H1 (cell line): ENCODE data around the gene GLG1. TPM values are rescaled to one million over a fixed set of nuclear protein-coding genes. Genes with fewer than 3 reads are reported as not detected.
"Not testable (repeated sequence)": the region's sequence is repeated elsewhere in the genome, so short reads cannot be mapped to it uniquely, and the experiment has no call there.

Source experiments
- CTCF ChIA-PET: fragments of 300-600 bp; sonication (Branson Sonifier 250); formaldehyde crosslinking; loops from one replicate; lab custom pipeline; 2021; ENCODE audit not compliant: partially characterized antibody; lab: Charles Lee
- POLR2A ChIA-PET: fragments of 300-600 bp; sonication (Branson Sonifier 250); formaldehyde crosslinking; loops from one replicate; lab custom pipeline; 2021; ENCODE audit warnings: inconsistent platforms; ENCODE audit not compliant: partially characterized antibody; lab: Charles Lee
- DNase-seq, 2 experiments: peaks; one replicate each; pipeline versions ENCODE4 v3.0.0 to v3.0.0-alpha.2; 2010 to 2022; ENCODE audit warnings: low spot score in 2 of 2, low read depth in 1 of 2, mixed read lengths in 1 of 2
- FAIRE-seq: peaks from 2 replicates; lab custom pipeline; 2011; peaks lifted over from hg19 to GRCh38; lab: Jason Lieb, UNC
- H2AFZ ChIP-seq: 2 replicates; pipeline ENCODE4 v1.8.1; 2012; ENCODE audit warnings: low read length, inconsistent platforms
- H2AK5ac ChIP-seq: 2 replicates; pipeline ENCODE4 v1.6.1; 2013; ENCODE audit warnings: low read depth, low read length
- H2BK120ac ChIP-seq: replicated peaks from 2 replicates; pipeline ENCODE3; 2013; ENCODE audit warnings: low read depth, low read length, inconsistent platforms
- H2BK12ac ChIP-seq: 2 replicates; pipeline ENCODE4 v1.6.1; 2013; ENCODE audit warnings: low read depth, low read length
- H2BK15ac ChIP-seq: 2 replicates; pipeline ENCODE4 v1.6.1; 2013; ENCODE audit warnings: low read length
- H2BK20ac ChIP-seq: 2 replicates; pipeline ENCODE4 v1.6.1; 2013; ENCODE audit warnings: low read length
- H2BK5ac ChIP-seq: 2 replicates; pipeline ENCODE4 v1.6.1; 2013; ENCODE audit warnings: low read depth, low read length
- H3K14ac ChIP-seq: 2 replicates; pipeline ENCODE4 v1.6.1; 2013; ENCODE audit warnings: inconsistent platforms; ENCODE audit not compliant: insufficient read length
- H3K18ac ChIP-seq: 2 replicates; pipeline ENCODE4 v1.6.1; 2013; ENCODE audit warnings: low read length; ENCODE audit errors: extremely low read depth
- H3K23ac ChIP-seq: 2 replicates; pipeline ENCODE4 v1.6.1; 2013; ENCODE audit warnings: inconsistent platforms; ENCODE audit not compliant: insufficient read length
- H3K23me2 ChIP-seq: 2 replicates; pipeline ENCODE4 v1.6.1; 2013; ENCODE audit warnings: low read depth, low read length
- H3K27ac ChIP-seq: 2 replicates; pipeline ENCODE4 v1.6.1; 2011; ENCODE audit warnings: low read depth, low read length, inconsistent platforms
- H3K27me3 ChIP-seq, 4 experiments: replicated peaks in 1 of 4; 1 replicate in 1 of 4; 2 replicates in 3 of 4; pipeline versions ENCODE4 v1.6.1 to v1.8.1; 2011 to 2013; ENCODE audit warnings: low read length in 3 of 4, mild to moderate bottlenecking in 3 of 4, inconsistent platforms in 2 of 4, mixed read lengths in 2 of 4, moderate library complexity in 1 of 4; ENCODE audit not compliant: control insufficient read depth in 3 of 4, insufficient read depth in 3 of 4; ENCODE audit errors: extremely low read depth in 1 of 4
- H3K36me3 ChIP-seq, 4 experiments: 2 replicates each; pipeline versions ENCODE4 v1.6.1 to v1.8.1; 2011 to 2013; ENCODE audit warnings: mild to moderate bottlenecking in 4 of 4, low read length in 3 of 4, moderate library complexity in 2 of 4, control low read depth in 1 of 4, inconsistent platforms in 1 of 4; ENCODE audit not compliant: insufficient read depth in 4 of 4, control insufficient read depth in 2 of 4
- H3K4ac ChIP-seq: replicated peaks from 2 replicates; pipeline ENCODE3; 2013; ENCODE audit warnings: low read length, low read depth, mixed read lengths, inconsistent platforms; ENCODE audit not compliant: insufficient read length
- H3K4me1 ChIP-seq, 4 experiments: replicated peaks in 1 of 4; 1 replicate in 1 of 4; 2 replicates in 3 of 4; pipeline versions ENCODE4 v1.6.1 to v1.8.1; 2011 to 2013; ENCODE audit warnings: low read length in 3 of 4, inconsistent platforms in 2 of 4, mixed read lengths in 1 of 4; ENCODE audit not compliant: insufficient read depth in 4 of 4, control insufficient read depth in 3 of 4
- H3K4me2 ChIP-seq, 2 experiments: 2 replicates each; pipeline versions ENCODE4 v1.6.1 to v1.8.1; 2011 to 2013; ENCODE audit warnings: low read depth in 2 of 2, low read length in 2 of 2, control low read depth in 1 of 2, inconsistent platforms in 1 of 2, mild to moderate bottlenecking in 1 of 2; ENCODE audit not compliant: insufficient read depth in 1 of 2
- H3K4me3 ChIP-seq, 4 experiments: fragments of 200-600, 300-600 bp in 1 of 4; sonication (generic), shearing (Covaris generic), sonication (Bioruptor Twin) in 1 of 4; 2 replicates each; pipeline versions ENCODE4 v1.5.1 to v1.8.1; 2011 to 2016; ENCODE audit warnings: low read length in 4 of 4, low read depth in 3 of 4, control low read depth in 2 of 4, inconsistent platforms in 2 of 4, mild to moderate bottlenecking in 2 of 4, mixed read lengths in 1 of 4, moderate library complexity in 1 of 4; ENCODE audit not compliant: insufficient read depth in 2 of 4; ENCODE audit errors: extremely low read depth in 1 of 4
- H3K56ac ChIP-seq: replicated peaks from 2 replicates; pipeline ENCODE3; 2013; ENCODE audit warnings: low read depth, mild to moderate bottlenecking, mixed read lengths, low read length, inconsistent platforms; ENCODE audit not compliant: insufficient read length
- H3K79me1 ChIP-seq: 2 replicates; pipeline ENCODE4 v1.6.1; 2013; ENCODE audit warnings: low read depth, low read length, control low read depth
- H3K79me2 ChIP-seq, 2 experiments: 2 replicates each; pipeline versions ENCODE4 v1.6.1 to v1.8.1; 2012 to 2013; ENCODE audit warnings: low read length in 2 of 2, mild to moderate bottlenecking in 2 of 2, inconsistent platforms in 1 of 2; ENCODE audit not compliant: insufficient read depth in 2 of 2, control insufficient read depth in 1 of 2
- H3K9ac ChIP-seq, 4 experiments: replicated peaks in 1 of 4; 1 replicate in 1 of 4; 2 replicates in 3 of 4; pipeline versions ENCODE4 v1.6.1 to v1.8.1; 2011 to 2013; ENCODE audit warnings: low read depth in 3 of 4, low read length in 3 of 4, control low read depth in 2 of 4, mild to moderate bottlenecking in 2 of 4, moderate library complexity in 2 of 4, inconsistent platforms in 1 of 4; ENCODE audit errors: extremely low read depth in 1 of 4
- H3K9me3 ChIP-seq, 2 experiments: 2 replicates each; pipeline versions ENCODE4 v1.6.1 to v1.8.1; 2012 to 2013; ENCODE audit warnings: mild to moderate bottlenecking in 2 of 2, moderate library complexity in 2 of 2, control low read depth in 1 of 2, inconsistent platforms in 1 of 2, low read depth in 1 of 2, low read length in 1 of 2, mixed read lengths in 1 of 2; ENCODE audit not compliant: insufficient read depth in 2 of 2
- H4K20me1 ChIP-seq, 2 experiments: replicated peaks in 1 of 2; 2 replicates each; pipeline versions ENCODE3 to v1.8.1; 2011 to 2013; ENCODE audit warnings: inconsistent platforms in 2 of 2, low read length in 2 of 2, mild to moderate bottlenecking in 1 of 2; ENCODE audit not compliant: insufficient read depth in 2 of 2, control insufficient read depth in 1 of 2
- H4K5ac ChIP-seq: 2 replicates; pipeline ENCODE4 v1.6.1; 2013; ENCODE audit warnings: low read length, low read depth, mixed read lengths, inconsistent platforms; ENCODE audit not compliant: insufficient read length
- H4K8ac ChIP-seq: 2 replicates; pipeline ENCODE4 v1.8.0; 2013; ENCODE audit warnings: mild to moderate bottlenecking, moderate library complexity, low read length, inconsistent platforms; ENCODE audit not compliant: insufficient read depth; ENCODE audit errors: extremely low read depth
- H4K91ac ChIP-seq: replicated peaks from 2 replicates; pipeline ENCODE3; 2013; ENCODE audit warnings: low read length, mixed read lengths, inconsistent platforms; ENCODE audit not compliant: insufficient read length
- KDM4A ChIP-seq: IDR thresholded peaks from one replicate; pipeline ENCODE4 v1.7.1; 2012; ENCODE audit warnings: low read depth, mild to moderate bottlenecking, moderate library complexity, low read length, inconsistent platforms; ENCODE audit not compliant: severe bottlenecking
- TAF1 ChIP-seq: IDR thresholded peaks from 2 replicates; pipeline ENCODE4 v1.6.1; 2011; ENCODE audit warnings: mild to moderate bottlenecking, low read depth, low read length
- WGBS, 2 experiments: shearing (Covaris generic) in 1 of 2; methylation state at CpG; one replicate each; pipeline versions ENCODE4 v1.1.6 to v1.1.7; 2013 to 2015; ENCODE audit warnings: low lambda C conversion rate in 2 of 2, mixed read lengths in 2 of 2, inconsistent platforms in 1 of 2, low coverage in 1 of 2, missing lambda C conversion rate in 1 of 2; ENCODE audit not compliant: insufficient replicate concordance in 2 of 2, insufficient coverage in 1 of 2, insufficient read length in 1 of 2; ENCODE audit errors: extremely low coverage in 1 of 2, missing lambda C conversion rate in 1 of 2; 5-methylcytosine and 5-hydroxymethylcytosine counted together
- polyA plus RNA-seq, 7 experiments: library from polyadenylated mRNA; depleted of rRNA in 3 of 7; stranded (reverse) in 5 of 7; unstranded in 2 of 7; fragments of >200 nt in 5 of 7; fragments of 200-250 nt in 2 of 7; gene quantifications; 1 replicate in 5 of 7; 2 replicates in 1 of 7; 4 replicates in 1 of 7; pipeline versions ENCODE4 v1.2.1 to v1.2.3, GENCODE V29; 2011 to 2013; ENCODE audit warnings: missing spikeins in 2 of 7, mixed read lengths in 2 of 7
- total RNA-seq: library from RNA; stranded (reverse); fragmentation: NEBNext Ultra II Directional; extraction: Animal tissue kit (Norgen Biotek cat#: 25700); gene quantifications from 2 replicates; pipeline ENCODE4 v1.2.1, GENCODE V29; 2021
- TF ChIP-seq, protein P1 (sequence below): IDR thresholded peaks from 2 replicates; pipeline ENCODE4 v1.6.1; 2012; ENCODE audit warnings: inconsistent platforms

The GLG1 gene
- total and polyA plus RNA-seq, 2 of the 8 experiments (the other 6 are each of a cell fraction or from before 2014, with no cell fraction given) = 53.4 to 139 TPM

DNA sequence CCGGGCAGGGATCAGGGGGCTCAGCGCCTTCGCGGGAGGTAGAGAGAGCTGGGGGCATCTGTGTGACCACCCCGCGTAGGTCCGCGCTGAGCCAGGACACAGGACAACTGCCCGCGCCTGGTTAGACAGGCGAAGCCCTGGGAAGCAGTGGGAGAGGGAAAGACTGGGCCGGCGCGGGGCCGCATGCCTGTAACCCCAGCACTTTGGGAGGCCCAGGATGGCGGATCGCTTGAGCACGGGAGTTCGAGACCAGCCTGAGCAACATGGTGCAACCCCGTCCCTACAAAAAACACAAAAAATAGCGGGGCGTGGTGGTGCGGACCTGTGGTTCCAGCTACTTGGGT is 199.6 kb downstream of the GLG1 start:
- H4K5ac ChIP-seq, H2AFZ ChIP-seq, H2BK12ac ChIP-seq, H2AK5ac ChIP-seq, H3K23ac ChIP-seq, FAIRE-seq, H3K9me3 ChIP-seq, H2BK15ac ChIP-seq, H3K27ac ChIP-seq, H2BK120ac ChIP-seq, H3K36me3 ChIP-seq, H3K56ac ChIP-seq, H3K27me3 ChIP-seq, H3K14ac ChIP-seq, H4K20me1 ChIP-seq, H3K4ac ChIP-seq, H3K9ac ChIP-seq, H2BK5ac ChIP-seq, H4K91ac ChIP-seq, H2BK20ac ChIP-seq, H3K79me1 ChIP-seq, H3K4me1 ChIP-seq, H3K23me2 ChIP-seq, POLR2A ChIA-PET, H3K79me2 ChIP-seq, H3K18ac ChIP-seq, CTCF ChIA-PET: not testable (repeated sequence)
- peak overlapping the region in 1 of 2 experiments; percentile 59; a peak in 3 of 4 replicates for H3K4me2 ChIP-seq
- WGBS, 2 experiments = 14% methylated on average over 8 of the region's 23 CpGs; no CpG with 5 or more reads in 1 of the 2 experiments
- TF ChIP-seq KDM4A = peak; percentile 25
- TF ChIP-seq, protein P1, sequence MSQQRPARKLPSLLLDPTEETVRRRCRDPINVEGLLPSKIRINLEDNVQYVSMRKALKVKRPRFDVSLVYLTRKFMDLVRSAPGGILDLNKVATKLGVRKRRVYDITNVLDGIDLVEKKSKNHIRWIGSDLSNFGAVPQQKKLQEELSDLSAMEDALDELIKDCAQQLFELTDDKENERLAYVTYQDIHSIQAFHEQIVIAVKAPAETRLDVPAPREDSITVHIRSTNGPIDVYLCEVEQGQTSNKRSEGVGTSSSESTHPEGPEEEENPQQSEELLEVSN = peak; percentile 66
- TF ChIP-seq TAF1 = 0 out of 2 replicates have a peak, but pooled peaks have one; percentile 27
- H4K8ac ChIP-seq = peak overlapping the region; percentile 92; the same call in 1 of the 2 replicates
- DNase-seq = peak in 1 of 2 experiments; percentile 75
- H3K4me3 ChIP-seq = peak overlapping the region in 2 of 4 experiments; percentile 22 to 45; a peak in 2 of 8 replicates
